ENCODE data around the gene XCL2.
A peak's percentile ranks its signal among the peaks of the same experiment; 100 is the strongest.

The XCL2 gene

GRCh38 chr1:168513656-168514404, 30.0 kb downstream of the XCL2 start:
- no peak for DNase-seq (ENCODE audit: low spot score)

GRCh38 chr1:168512864-168513595, 30.8 kb downstream of the XCL2 start:
- peak; percentile 49 for DNase-seq (ENCODE audit: low spot score)

- DNase-seq (ENCODE audit: low spot score) = no peak
Measured at GRCh38 chr1:168509875-168510791, 33.7 kb downstream of the XCL2 start.

- no peak for DNase-seq (ENCODE audit: low spot score)
Measured at GRCh38 chr1:168509210-168509609, 34.6 kb downstream of the XCL2 start.

- no peak for DNase-seq (ENCODE audit: low spot score)
Measured at GRCh38 chr1:168507828-168508227, 36.0 kb downstream of the XCL2 start.

- no peak for DNase-seq (ENCODE audit: low spot score)
Measured at GRCh38 chr1:168507231-168507630, 36.6 kb downstream of the XCL2 start.

GRCh38 chr1:168506204-168506819, 37.5 kb downstream of the XCL2 start:
- no peak for DNase-seq (ENCODE audit: low spot score)

- no peak for DNase-seq (ENCODE audit: low spot score)
Measured at GRCh38 chr1:168505006-168505405, 38.8 kb downstream of the XCL2 start.

GRCh38 chr1:168504064-168504837, 39.5 kb downstream of the XCL2 start:
- peak; percentile 13 for DNase-seq (ENCODE audit: low spot score)

GRCh38 chr1:168499688-168500049, 44.1 kb downstream of the XCL2 start:
- DNase-seq (ENCODE audit: low spot score) = no peak

GRCh38 chr1:168498956-168499687, 44.7 kb downstream of the XCL2 start:
- no peak for DNase-seq (ENCODE audit: low spot score)

- no peak for DNase-seq (ENCODE audit: low spot score)
Measured at GRCh38 chr1:168498159-168498631, 45.6 kb downstream of the XCL2 start.

- no peak for DNase-seq (ENCODE audit: low spot score)
Measured at GRCh38 chr1:168497376-168497950, 46.3 kb downstream of the XCL2 start.

- DNase-seq (ENCODE audit: low spot score) = no peak
Measured at GRCh38 chr1:168491527-168492164, 52.2 kb downstream of the XCL2 start.

Measured in CD4-positive, alpha-beta T cell treated with Interleukin-6 at 100 ng/mL for 8 hours (primary cell).